NCI-H2227 (cell line): Measurements from ENCODE around the gene SLC2A4RG.
"Not testable (repeated sequence)": the region's sequence is repeated elsewhere in the genome, so short reads cannot be mapped to it uniquely, and the experiment has no call there.

Experiments used
- DNase-seq: peaks from one replicate; lab custom pipeline; 2025; ENCODE audit not compliant: unreplicated experiment; lab: John Stamatoyannopoulos, UW

Gene SLC2A4RG

DNA sequence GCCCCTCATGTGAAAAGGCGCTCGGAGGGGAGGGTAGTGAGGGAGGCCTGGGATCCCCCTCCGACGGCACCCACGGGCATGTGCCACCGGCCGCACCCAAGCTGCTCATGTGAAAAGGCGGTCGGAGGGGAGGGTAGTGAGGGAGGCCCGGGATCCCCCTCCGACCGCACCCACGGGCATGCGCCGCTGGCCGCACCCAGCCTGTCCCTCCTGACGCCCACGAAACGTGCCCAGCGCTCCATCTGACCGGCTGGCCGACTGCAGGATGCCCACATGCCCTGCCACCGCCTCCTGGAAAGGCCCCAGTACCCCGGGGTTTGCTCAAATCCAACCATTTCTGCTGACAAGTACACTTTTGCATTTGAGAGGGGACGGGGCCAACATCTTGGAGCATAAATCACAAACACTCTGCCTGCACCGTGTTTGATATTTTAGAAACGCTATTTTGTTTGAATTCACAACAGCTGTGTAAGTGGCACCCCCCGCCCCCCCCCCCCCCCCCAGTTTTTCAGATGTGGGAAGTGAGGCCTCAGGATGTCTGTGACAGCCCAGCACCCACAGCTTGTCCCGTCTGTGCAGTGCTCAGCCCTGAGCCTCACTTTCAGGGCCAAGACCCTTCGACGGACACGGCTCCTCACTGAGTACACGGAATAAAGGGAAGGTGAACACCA, 34.1 kb downstream of the SLC2A4RG start:
- no peak for DNase-seq

DNA sequence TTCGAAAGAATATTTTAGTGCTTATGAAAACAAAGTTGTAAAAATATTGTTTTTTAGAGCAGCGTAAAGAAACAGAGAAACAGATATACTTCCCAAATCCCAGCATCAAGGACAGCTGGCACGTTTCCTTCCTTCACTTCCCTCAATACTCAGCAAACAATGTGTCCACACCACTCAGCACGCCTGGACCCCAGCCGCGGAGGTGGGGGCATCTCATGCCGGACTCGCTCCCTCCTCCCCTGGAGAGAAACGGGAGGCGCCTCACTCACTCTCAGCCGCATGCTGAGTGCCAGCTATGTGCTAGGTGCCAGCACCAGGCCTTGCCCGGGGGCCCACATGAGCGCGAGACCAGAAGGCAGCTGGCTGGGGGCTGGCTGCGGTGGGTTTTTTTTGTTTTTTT, 34.7 kb downstream of the SLC2A4RG start:
- DNase-seq = no peak

DNA sequence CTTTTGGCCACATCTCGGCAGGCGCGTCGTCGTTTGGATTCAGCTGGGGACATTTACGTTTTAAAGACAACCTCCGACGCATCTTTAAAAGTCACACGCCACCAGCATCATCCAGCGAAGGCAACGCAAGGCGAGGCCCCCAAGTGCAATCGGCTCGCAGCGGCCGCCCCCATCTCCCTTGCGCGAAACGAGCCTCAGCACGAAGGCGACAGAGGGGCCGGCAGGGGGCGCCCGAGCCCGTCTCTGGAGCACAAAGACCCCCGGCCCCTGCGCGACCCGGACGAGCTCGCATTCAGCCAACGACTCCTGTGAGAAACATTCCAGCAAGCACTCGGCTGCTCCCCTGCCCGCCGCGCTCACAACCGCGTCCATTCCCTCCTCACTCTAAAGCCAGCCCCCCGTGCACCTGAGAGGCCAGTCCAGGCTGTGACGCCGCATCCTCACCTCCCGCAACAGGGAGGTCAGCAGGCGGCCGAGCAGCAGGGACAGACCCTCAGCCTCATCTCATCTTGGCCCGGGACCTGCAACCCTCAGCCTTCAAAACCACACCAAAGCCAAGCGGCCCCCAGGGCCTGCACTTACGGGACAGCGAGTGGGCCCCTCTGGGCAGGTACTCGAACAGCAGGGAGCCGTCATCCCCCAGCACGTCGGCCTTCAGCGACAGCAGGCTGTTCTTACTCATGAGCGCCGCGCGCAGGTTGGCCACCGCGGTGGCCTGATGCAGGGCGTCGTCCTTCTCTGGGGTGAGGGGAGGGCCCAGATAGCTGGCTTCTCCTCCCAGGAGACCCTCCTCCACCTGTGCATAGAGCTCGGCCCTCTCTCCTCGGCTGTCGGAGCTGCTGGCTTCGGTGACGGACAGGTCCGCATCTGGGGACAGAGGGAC, 35.8 kb downstream of the SLC2A4RG start:
- no peak for DNase-seq

DNA sequence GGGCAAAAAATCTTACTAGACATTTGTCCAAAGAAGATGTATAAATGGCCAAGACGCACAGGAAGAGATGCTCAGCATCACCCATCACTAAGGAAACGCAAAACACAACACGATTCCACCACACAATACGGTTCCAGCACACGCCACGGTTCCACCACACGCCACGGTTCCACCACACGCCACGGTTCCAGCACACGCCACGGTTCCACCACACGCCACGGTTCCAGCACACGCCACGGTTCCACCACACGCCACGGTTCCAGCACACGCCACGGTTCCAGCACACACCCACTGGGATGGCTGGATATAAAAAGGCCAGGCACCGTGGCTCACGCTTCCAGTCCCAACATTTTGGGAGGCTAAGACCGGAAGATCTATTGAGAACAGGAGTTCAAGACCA, 37.3 kb downstream of the SLC2A4RG start:
- DNase-seq = not testable (repeated sequence)

DNA sequence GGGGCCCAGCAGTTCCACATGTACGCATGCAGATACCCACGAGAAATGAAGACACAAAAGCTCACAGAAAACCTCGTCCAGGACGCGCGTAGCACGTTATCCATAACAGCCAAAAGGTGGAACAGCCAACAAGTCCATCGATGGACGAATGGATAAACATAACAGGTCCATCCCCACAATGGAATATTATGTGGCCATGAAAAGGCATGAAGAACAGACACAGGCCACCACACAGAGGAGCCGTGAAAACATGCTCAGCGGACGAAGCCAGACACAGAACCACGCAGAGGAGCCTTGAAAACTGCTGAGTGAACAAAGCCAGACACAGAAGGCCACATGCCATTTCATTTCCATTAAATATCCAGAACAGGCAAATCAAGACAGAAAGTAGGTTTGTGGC, 38.0 kb downstream of the SLC2A4RG start:
- DNase-seq = no peak

DNA sequence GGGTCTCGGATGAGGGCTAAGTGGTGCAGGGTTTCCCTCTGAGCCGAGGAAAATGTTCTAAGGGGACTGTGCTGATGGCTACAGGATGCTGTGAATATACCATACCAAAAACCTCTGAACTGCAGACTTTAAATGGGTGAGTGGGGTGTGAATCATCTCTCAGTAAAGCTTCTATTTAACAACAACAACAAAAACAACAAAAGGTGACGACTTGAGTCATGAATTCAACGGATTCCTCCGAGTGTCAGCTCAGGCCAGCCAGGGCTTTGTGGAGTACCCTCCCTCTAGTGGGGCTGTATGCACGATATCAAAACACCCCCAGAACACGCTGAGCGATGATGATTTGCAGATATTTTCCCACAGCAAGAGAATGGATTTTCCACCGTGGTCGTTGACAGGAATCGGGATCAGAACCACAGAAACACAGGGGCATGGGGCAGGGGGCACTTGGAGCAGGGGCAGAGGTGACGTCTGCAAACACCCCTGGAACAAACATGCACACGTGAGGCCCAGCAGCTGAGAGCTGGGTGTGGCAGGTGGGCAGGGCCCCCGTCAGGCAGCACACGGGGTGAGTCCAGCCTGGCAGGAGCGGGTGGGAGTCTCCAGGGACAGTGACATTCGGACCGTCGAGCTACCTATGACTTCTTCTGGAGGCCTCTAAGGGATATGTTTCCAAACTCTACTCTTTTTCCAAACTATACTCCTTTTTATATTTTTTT, 38.6 kb downstream of the SLC2A4RG start:
- no peak for DNase-seq

DNA sequence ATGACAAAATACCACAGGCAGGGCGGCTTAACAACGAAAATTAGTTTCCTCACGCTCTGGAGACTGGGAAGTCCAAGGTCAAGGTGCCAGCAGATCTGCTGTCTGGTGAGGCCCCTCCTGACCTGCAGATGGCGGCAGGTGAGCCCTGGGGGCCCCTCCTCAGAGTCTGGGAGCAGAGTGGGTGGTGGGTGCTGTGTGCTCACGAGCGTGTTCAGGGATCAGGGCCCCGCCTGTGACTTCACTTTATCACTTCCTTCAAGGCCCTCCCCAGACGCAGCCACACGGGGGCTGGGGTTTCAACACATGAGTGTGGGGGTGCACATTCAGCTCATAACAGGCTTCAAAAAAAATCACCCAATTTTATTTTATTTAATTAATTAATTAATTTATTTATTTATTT, 39.3 kb downstream of the SLC2A4RG start:
- no peak for DNase-seq

DNA sequence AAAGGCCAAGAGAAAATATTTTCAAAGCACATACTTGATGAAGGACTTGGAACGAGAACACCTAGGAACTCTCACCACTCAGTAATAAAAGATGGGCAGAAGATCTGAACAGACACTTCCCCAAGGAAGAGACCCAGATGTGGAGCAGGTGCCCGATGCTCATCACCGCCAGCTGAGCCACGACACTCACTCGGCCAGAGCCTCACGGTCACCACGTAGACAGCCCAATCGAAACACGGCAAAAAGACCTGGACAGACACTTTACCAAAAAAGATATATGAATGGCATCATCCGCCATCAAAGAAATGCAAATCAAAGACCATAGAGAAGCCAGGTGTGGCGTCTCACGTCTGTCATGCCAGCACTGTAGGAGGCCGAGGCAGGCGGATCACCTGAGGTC, 41.6 kb downstream of the SLC2A4RG start:
- DNase-seq = no peak

DNA sequence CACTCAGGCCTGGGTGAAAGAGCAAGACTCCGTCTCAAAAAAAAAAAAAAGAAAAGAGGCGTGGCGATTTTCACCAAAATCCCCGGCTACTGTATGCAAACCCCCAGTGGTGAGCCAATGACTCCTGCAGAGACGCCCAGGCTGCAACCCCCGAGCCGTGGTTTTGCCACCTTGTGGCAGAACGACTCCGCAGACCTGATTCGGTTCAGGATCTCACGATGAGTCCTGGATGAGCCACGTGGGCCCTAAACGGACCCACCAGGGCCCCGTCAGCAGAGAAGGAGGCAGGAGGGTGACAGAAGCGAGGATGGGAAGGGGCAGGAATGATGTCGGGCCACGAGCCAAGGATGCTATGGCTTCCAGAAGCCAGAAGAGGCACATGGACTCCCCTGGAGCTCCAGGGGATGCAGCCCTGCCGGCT, 42.5 kb downstream of the SLC2A4RG start:
- DNase-seq = no peak

DNA sequence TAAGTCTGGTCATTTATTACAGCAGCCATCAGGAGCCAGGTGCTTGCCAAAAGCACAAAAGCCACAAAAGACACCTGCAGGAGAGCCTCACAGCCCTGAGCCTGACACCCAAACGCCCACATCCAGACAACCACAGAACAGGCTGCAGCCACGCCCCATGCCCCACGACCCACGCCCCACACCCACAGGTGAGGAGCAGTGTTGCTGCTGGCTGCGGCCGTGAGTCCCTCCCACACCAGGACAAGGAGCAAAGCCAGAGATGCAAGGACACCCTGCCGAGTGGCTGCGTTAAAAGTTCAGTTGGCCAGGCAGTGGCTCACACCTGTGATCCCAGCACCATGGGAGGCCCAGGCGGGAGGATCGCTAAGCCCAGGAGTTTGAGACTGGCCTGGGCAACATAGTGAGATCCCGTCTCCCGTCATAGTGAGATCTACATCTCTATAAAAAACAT, 43.0 kb downstream of the SLC2A4RG start:
- no peak for DNase-seq

DNA sequence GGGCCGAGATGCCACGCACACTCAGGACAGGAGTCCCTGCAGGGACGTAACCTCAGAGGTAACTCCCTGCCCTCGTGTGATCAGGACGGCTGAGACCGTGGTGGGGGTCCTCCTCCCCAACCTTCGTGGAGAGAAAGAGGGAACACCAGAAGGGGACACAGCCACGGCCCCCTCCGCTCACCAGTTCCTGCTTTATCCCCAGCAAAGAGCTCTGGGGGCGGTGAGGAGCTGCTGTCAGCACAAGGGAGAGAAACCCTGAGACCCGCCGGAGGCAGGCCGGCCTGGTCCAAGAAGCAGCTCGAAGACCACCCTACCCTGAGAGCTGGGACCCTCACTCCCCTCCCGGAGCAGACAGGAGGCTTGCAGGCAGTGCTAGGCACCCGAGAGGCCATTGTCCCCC, 44.4 kb downstream of the SLC2A4RG start:
- no peak for DNase-seq

DNA sequence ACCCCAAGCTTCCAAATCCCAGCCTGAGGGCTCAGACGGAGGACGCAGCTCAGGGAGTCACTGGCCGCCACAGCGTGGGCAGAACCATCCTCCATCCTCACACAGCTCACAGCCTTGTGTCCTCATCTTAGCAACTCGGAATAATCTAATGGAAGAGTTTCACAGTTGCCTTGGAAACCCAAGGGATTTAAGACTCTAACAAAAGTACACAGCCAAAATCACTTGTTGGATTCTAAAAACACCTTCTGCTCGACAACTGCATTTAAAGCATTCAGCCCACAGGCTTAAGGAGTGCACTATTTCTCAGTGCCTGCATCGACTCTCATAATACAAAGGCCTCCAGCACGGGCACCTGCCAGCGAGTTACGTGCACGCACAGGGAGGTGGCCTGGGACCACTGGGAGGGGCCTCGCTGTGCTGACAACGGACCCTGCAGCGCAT, 46.1 kb downstream of the SLC2A4RG start:
- peak; percentile 65 for DNase-seq

DNA sequence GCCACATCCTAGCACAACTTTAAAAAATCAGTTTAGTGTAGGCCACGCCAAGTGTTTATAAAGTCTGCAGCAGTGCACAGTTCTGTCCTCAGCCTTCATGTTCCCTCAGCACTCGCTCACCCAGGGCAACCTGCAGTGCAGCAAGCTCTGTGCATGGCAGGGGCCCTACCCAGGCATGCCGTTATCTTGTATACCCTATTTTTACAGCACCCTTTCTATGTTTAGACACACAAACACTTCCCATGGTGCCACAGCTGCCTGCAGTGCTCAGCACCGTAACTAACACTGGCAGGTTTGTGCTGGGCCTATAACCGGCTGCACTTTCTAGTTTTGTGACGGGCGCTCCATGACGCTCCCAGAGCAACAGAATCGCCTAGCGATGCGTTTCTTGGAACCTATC, 47.7 kb downstream of the SLC2A4RG start:
- no peak for DNase-seq

DNA sequence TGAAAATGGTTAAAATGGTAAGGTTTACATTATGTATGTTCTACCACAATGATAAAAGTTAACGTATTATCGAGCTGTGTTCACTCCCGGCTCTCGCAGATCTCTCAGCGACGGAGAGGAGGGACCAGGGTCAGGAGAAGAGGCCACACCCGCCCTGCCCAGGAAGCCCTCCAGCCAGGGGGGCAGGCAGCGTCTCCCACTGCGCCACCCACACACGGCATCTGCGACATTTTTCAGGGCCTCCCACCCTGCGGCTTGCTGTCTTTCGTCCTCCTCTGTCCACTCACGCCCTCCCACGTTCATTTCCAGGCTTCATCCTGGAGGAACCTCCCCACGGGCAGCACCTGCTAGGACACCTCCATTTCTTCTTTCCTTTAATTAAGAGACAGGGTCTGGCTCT, 48.2 kb downstream of the SLC2A4RG start:
- no peak for DNase-seq

DNA sequence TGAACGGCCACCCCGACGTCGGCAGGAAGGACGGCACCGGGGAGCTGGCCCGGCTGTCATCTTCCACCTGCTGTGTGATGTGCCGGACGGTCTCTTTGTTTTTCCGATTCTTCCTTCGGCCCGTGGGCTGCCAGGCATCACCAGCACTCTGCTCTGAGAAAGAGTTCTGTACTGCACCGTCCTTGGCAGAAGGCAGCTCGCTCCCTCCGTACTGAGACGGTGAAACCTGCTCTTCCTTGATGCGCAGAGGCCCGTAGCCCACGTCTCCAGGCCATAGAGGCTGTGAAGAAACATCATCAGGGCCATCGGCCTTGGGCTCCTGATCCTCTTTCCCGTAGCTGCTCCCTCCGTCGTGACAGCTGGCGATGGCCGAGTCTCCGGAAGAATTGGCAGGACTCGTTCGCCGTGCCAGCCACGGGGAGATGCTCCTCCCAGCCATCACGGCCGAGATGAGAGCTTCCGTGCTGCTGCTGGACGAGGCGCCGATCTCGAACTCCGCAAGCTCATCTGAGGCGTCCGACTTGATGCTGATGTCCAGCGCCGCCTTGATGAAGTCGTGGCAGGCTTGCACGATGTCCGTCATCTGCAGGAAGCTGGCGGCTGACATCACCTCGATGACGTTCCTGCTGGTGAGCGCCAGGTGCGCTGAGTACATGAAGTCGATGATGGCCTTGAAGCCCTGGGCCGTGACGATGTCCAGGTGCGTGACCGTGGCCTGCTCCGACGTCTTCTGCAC, 50.4 kb downstream of the SLC2A4RG start:
- no peak for DNase-seq

DNA sequence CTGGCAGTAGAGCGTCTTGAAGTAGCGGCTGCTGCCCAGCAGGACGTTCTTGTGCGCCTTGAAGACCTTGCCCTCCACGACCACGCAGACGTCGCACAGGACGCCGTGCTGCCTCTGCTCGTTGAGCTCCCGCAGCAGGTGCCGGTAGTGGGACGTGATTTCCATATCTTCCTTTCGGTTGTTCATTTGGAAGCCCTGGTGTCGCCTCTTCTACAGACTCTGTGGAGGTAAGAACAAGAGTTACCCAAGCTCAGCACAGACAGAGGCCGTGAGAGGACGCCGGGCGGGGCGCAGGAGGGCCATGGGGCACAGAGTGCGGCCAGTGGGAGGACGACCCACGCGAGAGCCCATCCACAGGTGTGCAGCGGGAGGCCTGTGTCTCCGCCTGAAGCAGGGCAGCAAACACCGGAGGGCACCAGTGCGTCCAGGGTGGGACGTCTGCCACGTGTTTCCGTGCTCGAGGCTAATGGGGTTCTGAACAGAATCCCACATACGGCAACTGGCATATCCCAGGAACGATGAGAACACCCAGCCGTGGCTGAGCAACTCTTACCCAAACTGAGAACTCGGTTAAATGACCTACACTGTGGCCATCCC, 51.1 kb downstream of the SLC2A4RG start:
- no peak for DNase-seq

DNA sequence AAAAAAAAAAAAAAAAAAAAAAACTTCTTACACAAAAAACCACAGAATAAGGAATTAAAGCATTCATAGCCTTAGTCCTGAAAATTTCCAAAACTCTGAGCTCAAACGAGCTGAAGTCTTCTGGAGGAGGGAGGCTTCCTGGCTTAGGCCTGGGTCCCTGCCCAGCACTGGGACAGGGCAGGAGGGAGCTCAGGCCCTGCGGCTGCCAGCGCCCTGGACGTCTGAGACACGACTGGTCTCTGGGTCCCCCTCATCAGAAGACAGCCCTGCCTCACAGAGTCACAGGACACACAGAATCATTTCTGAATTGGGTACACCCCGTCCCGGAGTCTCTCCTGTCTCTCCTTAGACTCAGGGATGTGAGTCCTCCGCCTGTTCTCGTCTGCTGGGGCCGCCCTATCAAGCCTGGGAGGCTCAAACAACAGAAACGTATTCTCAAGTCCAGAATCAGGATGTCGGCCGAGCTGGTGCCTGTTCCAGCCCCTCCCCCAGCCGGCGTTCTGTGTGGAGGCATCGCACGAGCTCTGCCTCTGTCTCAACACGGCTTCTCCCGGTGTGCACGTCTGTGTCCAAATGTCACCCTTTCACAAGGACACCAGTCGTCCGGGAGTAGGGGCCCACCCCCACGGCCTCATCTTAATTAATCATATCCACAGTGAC, 52.1 kb downstream of the SLC2A4RG start:
- no peak for DNase-seq

DNA sequence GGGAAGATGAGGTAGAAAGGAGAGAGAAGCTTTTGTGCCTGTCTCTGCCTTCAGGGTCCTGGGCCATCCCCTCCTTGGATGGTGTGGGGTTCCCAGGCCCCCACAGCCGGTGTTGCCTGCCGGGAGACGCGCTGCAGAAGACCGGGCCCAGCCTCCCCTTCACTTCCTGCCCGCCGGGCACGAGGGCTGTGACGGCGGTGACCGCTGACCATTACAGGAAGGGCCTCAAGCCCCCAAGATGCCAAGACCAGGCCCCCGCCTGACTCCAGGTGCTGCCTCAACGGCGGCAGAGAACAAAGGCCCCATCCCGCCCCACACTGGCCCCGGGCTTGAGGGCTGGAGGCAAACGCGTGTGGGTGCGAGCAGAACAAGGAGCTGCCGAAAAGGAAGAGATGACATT, 53.3 kb downstream of the SLC2A4RG start:
- no peak for DNase-seq
